HG03575 (cell line): Measurements from ENCODE around the gene SC5D.

Experiments
- ATAC-seq: cut with Tn5 transposase; IDR thresholded peaks from one replicate; pipeline ENCODE4 v1.9.1; 2021; ENCODE audit not compliant: unreplicated experiment, insufficient number of reproducible peaks, low FRiP score; ENCODE audit errors: extremely low read depth

The SC5D gene

DNA sequence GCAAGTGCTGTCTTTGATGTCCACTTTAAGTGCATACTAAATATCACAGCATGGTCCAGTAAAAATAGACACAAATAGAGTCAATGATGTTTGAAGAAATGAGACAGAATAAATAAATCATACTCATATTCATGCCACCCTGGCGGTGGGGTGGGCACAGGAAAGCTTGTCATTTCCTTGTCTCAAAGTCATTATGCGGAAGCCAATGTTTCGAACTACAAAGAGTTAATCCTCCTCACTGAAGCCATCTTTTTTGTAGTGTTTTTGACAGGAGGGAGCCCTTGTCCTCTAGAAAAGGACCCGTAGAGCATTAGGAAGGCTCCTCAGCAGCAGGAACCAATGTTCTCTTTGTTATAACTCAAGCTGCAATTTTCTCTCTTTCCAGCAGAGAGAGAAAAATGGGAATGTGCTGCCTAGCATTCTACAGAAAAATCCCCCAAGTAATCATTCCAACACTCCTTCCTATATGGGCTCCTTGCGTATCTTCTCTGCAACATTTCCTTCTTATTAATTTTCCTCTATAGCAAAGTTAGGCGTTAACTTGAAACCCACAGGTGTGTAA is 30.6 kb downstream of the SC5D start:
- no peak for ATAC-seq

DNA sequence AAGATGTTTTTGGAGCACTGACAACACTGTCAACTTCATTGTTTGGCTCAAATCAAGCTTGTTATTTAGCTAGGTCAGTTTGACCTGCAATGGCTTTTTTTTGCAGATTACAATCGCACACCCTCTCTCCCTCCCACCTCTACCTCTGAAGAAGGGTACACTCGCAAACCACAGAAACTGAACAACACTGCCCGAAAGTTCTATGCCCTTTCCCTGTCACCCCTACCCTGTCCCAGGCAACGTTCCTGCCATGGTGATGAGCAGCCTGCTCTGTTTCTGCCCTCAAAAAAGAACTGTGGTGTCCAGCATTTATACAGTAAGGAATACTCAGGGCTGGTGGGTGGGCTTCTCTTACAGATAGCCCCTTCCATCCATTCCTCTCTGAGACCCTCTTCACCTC is 33.7 kb downstream of the SC5D start:
- no peak for ATAC-seq

- ATAC-seq = no peak
These were observed 35.0 kb downstream of the SC5D start for GRCh38 chr11:121327553-121327952.

- no peak for ATAC-seq
These were observed 35.8 kb downstream of the SC5D start for GRCh38 chr11:121328176-121328966.

DNA sequence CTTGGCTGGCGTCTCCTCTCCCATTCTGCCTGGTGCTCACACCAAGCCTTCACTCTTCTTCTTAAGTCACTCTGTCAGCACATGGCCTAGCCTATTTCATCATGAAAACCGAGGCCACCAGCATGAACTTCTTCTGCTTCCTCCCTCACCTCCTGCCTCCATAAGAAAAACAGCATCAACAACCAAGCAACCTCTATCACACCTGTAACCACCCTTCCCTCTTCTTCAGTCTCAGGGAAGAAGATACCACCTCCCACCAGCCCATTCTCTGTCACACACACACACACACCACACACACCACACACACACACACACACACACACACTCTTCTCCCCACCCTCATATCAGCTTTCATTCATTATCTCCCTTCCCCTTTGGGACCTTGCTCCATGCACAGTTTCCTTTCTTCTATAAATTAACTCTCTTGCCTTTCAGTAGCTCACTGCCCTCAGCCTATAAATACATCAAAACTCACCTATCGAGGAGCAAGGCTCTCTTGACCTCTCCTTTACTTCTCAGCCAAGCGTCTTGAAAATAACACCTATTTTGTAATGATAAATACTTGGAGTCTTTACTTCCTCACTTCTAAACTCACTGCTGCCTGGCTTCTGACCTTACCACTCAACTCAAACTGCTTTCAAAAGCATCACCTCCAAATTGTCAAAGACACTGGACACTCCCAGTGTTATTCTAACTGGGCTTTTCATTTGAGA is 36.6 kb downstream of the SC5D start:
- no peak for ATAC-seq

DNA sequence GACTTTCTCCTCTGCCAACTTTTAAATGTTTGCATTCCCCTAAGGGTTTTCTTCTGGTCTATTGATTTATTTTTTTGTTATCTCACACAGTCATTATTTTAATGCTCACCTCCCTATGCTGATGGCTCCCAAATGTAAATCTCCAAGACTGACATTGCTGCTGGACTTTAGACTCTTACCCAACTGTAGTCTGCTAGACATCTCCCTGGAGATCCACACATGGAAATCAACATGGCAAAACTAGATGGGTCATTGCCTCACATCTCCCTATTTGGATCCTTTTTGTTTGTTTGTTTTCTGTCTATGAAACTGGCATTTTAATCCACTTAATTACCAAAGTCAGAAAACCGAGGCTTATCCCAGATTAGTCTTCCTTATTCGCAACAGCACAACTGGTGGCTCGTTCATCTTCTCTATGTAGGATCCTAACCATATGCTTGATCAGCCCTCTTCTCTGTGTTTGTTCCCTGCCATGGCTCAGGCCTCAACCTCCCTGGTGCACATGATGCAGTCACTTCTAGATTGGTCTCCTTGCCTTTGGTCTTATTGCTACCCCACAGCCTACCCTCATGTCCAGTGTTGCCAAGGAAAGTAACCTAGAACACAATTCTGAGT is 37.3 kb downstream of the SC5D start:
- no peak for ATAC-seq

GRCh38 chr11:121330614-121331435 is 38.3 kb downstream of the SC5D start:
- ATAC-seq = no peak

DNA sequence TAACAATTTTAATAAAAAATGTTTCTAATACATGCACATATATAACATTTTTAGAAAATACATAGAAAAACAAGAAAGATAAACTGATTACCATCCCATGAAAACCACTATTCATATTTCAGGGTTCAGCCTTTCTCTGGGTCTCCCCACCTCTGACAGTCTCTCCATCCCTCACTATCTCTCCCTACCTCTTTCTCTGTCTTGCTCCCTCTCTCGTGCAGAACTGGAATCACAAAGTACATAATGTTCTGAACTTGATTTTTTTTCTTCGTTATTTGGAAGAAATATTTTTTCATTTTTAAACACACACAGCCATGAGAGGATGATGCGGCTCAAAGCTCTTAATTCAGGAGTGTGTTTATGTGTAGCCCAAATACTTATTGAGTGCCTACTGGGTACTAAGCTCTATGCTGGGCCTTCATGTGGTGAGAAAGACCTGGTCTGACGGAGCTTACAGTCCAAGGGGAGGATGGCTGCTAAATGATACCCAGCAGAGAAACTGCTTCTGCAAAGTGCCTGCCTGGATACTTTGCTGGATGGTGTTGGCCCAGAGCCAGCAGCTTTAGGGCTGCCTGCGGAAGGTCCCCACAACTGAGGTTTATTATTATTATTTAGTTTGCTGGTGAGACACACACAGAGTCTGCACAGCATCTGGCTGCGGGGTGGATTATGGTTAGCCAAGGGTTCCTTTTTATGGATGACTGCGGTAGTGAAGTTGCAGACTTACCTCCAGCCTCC is 42.6 kb downstream of the SC5D start:
- no peak for ATAC-seq

- no peak for ATAC-seq
These were observed 43.8 kb downstream of the SC5D start for GRCh38 chr11:121336279-121336937.

- no peak for ATAC-seq
These were observed 44.5 kb downstream of the SC5D start for GRCh38 chr11:121337078-121337477.

DNA sequence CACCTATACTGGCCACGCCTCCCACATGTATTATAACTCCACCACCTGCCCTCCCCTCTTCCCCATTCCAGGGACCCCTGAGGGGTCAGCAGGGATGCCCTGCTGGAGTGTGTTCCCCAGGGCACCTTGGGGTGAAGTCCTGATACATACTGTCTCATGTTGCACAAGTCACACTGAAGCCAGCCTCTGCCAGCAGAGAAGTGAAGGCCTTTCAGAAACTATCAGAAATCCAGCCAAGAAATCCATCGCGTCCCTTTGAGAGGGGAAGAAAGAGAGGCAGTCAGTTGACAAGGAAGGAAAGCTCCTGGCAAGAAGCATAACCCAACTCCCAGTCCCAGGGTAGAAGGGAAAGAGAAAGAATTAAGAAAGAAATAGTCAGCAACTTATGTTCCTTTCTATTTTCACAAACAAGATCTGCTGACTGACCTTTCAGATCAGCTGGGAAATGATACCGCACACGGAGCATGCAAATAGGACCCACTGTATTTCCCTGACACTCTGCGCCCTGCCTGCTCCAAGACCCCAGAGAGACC is 45.2 kb downstream of the SC5D start:
- no peak for ATAC-seq

GRCh38 chr11:121338536-121338935 is 46.0 kb downstream of the SC5D start:
- no peak for ATAC-seq

DNA sequence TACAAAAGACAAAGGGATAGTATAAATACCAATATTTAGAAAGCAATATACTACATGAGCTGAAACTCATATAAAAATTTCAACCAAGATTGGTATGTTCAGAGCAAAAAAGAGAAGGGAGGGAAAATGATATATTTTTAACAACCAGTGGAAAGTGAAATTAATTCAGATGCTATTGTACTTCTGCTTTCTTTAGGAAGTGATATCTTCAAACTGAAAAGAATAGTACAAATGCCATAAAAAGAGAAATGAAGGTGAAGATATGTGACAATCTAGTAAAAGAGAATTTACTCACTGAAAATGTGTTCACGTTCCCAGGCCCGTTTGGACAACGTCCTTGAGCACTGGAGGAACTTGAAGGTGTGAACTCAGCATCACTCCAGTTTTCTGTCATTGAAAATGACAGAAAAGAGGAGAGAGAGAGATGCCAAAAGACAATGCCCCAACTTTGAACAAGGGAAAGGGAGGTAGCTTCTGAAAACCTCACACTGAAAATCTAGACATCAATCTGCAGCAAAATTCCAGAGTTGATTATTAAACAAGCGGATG is 47.5 kb downstream of the SC5D start:
- no peak for ATAC-seq

- ATAC-seq = no peak
These were observed 49.0 kb downstream of the SC5D start for GRCh38 chr11:121341609-121342008.

DNA sequence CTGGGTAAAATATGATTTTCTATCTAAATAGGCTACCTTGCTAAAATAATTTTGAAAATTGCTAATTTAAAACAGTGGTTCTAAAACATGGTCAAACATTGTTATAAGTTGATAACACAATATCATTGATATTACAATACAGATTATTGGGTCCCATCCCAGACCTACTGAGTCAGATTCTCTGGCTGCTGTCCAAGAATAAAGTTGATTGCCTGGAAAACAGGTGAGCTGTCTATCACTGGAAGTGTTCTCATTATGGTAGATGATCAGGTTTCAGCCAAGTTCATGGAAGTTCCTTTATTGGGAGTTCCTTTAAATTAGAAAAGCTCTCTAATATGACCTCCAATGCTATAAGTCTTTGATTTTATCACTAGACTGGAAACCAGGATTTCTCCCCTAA is 52.3 kb downstream of the SC5D start:
- no peak for ATAC-seq

- ATAC-seq = no peak
These were observed 54.5 kb downstream of the SC5D start for GRCh38 chr11:121347094-121347493.

GRCh38 chr11:121347813-121348212 is 55.2 kb downstream of the SC5D start:
- ATAC-seq = no peak
